ENCODE measurements around the gene C16orf74.

C16orf74 gene

GRCh38 chr16:85773044-85773443 lies 22.1 kb upstream of the C16orf74 start:
- DNase-seq: no peak

DNA sequence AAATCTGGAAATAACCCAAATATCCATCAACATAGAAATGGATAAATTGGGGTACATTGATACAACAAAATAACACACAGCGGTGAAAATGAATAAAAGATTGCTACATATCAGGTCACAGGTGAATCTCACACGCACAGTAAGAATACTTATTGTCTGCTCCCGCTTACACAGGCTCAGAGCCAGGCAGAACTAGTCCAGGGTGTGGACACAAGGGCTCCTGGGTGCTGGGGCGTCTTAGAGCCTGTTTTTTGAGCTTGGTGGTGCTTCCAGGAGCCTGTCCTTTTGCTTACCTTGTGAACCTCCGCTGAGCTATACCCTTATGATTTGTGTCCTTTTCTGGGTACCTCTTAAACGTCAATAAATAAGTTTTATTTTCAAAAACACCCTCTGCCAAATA lies 19.8 kb upstream of the C16orf74 start:
- DNase-seq: no peak

- no peak for DNase-seq
Observed at GRCh38 chr16:85768199-85768598, 17.3 kb upstream of the C16orf74 start.

GRCh38 chr16:85767531-85767930 lies 16.6 kb upstream of the C16orf74 start:
- no peak for DNase-seq

- DNase-seq: no peak
Observed at GRCh38 chr16:85765767-85766166, 14.9 kb upstream of the C16orf74 start.

- no peak for DNase-seq
Observed at GRCh38 chr16:85765211-85765610, 14.3 kb upstream of the C16orf74 start.

- DNase-seq: no peak
Observed at GRCh38 chr16:85763616-85764015, 12.7 kb upstream of the C16orf74 start.

GRCh38 chr16:85762970-85763369 lies 12.1 kb upstream of the C16orf74 start:
- no peak for DNase-seq

GRCh38 chr16:85761861-85762260 lies 11.0 kb upstream of the C16orf74 start:
- DNase-seq: no peak

- peak; percentile 60 for DNase-seq
Observed at GRCh38 chr16:85759631-85760419, 8.9 kb upstream of the C16orf74 start.

DNA sequence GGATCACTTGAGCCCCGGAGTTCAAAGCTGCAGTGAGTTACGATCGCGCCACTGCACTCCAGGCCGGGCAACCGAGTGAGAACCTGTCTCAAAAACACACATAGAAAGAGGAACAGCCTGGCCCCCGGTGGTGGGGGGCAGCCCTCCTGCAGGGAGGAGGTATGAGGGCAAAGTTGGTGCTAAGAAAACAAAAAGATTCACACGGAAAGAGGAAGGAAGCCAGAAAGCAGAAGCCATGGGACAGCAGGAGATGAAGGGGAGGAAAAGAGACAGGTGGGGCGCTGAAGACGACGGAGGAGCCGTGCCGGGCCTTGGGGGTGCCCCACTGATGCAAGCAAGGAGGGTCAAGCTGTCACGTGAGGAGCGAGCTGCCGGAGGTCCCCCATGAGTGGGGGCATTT lies 8.2 kb upstream of the C16orf74 start:
- no peak for DNase-seq

- no peak for DNase-seq
Observed at GRCh38 chr16:85757341-85757822, 6.5 kb upstream of the C16orf74 start.

DNA sequence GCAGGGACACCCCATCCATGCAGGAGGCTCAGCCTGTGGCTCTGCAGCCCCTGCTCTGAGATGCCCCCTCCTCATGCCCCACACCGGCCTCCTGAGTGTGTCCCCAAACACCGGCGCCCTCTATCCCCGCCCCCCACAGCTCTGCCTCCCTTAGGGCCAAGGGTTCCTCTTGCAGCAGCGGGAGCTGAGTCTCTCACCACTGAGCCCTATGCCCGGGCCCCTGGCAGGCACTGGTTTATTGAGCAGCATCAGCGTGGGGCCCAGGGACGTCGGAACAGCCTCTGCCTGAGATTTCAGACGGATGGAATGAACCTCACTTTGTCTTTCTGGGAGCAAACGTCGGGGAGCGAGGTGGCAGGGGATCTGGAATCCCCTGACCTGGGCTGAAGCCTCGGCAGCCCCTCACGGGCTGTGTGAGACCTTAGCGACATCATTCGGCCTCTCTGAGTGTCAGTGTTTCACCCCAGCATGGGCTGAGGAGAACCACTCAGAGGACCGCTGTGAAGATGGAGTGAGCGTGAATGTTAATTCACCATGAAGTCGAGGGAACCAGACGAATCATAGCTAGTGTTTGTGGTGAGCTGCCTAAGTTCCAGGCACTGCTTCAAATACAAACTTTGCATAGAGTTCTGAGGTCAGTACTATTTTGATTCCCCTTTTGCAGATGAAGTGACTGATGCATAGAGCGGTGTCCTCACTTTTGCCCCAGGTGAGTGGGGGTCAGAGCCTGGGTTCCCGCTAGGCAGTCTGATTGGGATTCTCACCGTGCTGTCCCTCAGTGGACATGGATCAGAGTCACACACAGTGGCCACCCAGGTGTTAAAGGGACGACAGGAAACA lies 5.3 kb upstream of the C16orf74 start:
- no peak for DNase-seq

DNA sequence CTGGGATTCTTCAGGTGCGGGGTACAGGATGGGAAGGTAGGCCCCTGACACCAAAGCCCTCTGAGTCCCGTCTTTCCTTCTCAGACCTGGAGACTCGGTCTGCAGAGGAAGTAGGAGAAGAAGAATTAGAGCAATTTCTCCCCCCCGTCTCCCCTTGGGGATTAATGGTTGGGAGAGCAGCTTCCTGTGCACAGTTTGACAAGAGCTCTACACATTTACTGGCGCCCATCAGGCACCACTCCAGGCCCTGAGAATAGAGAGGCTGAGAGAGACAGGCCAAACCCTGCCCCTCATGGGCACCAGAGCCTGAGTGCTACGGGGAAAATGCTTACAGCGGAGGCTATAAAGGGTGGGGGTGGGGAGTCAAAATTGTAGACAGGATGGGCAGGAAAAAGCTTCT lies 3.5 kb upstream of the C16orf74 start:
- DNase-seq: no peak

GRCh38 chr16:85753976-85754375 lies 3.1 kb upstream of the C16orf74 start:
- no peak for DNase-seq

- no peak for DNase-seq
Observed at GRCh38 chr16:85753559-85753958, 2.7 kb upstream of the C16orf74 start.

DNA sequence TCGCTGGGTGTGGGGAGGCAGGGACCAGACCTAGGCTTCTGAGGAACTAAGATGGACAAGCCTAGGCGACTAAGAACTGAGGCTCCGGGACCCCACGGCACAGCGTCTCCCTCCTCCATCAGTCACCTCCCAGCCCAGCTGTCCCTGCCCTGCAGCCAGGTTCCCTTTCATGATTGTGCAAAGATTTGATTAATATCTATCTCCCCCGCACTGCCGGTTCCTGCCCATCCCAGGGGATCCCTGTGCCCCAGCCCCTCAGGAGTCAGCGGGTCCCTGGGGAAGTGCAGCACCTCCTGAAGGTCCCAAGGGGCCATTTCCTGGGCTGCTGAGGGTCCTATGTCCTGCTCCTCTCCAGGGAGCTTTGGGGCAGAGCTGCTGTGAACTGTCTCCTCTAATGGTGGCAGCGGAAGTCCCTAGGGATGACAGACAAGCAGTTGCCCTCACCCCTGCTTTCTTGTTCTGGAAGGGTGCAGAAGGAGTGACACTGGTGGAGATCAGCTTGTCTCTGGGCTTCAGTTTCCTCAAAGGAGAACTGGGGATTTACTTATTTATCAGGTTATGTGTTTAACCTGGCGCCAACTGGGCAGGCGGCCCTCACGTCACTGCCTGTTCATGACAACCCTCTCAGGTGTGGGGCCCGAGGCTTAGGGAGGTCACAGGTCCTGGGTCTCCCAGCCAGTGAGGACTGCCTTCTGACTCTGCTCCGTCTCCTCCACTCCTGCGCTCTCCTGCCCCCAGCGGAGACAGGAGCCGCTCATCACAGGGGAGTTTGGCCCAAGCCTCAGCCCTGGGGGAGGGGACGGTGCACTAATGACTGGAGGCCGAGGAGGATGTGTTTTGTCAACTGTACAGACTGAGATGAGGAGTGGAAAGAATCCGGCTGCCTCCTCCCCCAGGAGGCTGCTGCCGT lies 1.9 kb upstream of the C16orf74 start:
- peak; percentile 79 for DNase-seq

- peak; percentile 16 for DNase-seq
Observed at GRCh38 chr16:85751698-85752501, 1.0 kb upstream of the C16orf74 start.

GRCh38 chr16:85750146-85750826 lies 610 bp downstream of the C16orf74 start:
- peak; percentile 22 for DNase-seq

GRCh38 chr16:85749771-85750145 lies 1.1 kb downstream of the C16orf74 start:
- no peak for DNase-seq

DNA sequence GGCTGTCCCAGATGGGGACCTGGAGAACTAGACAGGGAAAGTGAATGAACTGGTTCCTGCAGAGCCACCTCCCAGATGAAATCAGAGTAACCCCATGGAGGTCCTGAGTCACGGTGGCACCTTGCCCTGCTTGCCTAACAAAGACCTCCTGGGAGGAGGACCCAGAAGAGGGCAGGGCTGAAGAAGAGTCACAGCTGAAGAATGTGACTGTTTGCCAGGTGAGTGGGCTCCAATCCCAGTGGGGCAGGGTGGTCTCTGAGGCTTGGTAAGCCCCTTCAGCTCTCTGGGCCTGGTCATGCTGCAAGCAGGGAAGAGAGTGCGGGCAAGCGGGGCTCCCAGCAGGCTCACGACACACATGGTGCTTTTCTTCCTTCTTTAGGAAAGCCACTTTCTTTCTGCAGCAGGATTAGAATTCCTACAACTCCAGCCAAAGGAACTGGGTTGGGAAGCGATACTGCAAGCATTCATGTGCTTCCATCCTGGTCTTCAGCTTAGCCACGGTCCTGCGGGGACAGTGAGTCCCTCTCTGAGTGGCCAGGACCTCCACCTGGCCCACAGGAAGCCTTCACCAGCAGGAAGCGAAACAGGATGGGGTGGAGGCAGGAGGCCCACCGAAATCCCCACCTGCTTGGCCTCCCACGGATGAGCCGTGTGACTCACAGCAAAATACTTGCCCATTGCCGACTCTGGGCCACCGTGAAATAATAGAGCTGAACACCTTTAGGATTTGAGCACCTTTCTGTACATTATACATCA lies 4.3 kb downstream of the C16orf74 start:
- DNase-seq: no peak
